Measurements from ENCODE around the gene ABCB10.
"Not testable (repeated sequence)": the region's sequence is repeated elsewhere in the genome, so short reads cannot be mapped to it uniquely, and the experiment has no call there.

ABCB10 gene

DNA sequence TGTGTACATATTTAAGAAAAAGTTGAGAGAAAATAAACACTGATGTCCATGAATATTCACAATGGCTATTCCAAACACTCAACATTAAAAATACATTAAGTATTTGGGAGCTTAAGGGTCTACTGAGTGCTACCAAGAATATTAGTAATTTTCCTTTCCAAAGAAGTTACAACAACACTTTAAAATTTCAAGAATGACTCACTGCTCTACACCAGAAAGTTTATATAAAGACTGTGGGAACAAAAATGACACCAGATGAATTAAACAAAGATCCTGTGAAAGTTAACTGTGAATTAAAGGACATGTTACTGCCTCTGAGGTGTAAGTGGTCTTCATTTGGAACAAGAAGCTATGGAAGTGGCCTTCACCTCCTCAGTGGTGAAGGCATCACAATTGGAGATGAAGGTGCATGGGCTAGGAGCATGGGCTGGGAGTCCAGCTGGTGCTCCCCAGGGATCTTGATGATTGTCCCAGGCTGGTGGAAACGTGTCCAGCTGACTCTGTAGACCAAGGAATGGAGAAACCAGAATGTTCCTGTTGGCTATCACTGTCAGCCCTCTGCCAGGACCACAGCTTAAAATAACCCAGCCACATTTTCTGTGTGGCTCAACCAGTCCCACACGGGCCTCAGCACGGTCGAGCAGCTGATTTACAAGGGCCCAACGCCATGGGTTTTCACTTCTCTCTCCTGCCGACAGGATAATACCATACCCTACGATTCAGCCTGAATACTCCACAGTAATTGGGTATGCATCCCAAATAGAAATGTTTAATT is 38.6 kb upstream of the ABCB10 start:
- TF ChIP-seq, protein P1, sequence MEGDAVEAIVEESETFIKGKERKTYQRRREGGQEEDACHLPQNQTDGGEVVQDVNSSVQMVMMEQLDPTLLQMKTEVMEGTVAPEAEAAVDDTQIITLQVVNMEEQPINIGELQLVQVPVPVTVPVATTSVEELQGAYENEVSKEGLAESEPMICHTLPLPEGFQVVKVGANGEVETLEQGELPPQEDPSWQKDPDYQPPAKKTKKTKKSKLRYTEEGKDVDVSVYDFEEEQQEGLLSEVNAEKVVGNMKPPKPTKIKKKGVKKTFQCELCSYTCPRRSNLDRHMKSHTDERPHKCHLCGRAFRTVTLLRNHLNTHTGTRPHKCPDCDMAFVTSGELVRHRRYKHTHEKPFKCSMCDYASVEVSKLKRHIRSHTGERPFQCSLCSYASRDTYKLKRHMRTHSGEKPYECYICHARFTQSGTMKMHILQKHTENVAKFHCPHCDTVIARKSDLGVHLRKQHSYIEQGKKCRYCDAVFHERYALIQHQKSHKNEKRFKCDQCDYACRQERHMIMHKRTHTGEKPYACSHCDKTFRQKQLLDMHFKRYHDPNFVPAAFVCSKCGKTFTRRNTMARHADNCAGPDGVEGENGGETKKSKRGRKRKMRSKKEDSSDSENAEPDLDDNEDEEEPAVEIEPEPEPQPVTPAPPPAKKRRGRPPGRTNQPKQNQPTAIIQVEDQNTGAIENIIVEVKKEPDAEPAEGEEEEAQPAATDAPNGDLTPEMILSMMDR (IDR thresholded peaks at IDR 0.05; ENCODE audit: borderline replicate concordance, insufficient read depth, low read depth, low read length), result no peak
- H3K4me3 ChIP-seq (ENCODE audit: low read depth, low read length), result no peak overlapping the region

DNA sequence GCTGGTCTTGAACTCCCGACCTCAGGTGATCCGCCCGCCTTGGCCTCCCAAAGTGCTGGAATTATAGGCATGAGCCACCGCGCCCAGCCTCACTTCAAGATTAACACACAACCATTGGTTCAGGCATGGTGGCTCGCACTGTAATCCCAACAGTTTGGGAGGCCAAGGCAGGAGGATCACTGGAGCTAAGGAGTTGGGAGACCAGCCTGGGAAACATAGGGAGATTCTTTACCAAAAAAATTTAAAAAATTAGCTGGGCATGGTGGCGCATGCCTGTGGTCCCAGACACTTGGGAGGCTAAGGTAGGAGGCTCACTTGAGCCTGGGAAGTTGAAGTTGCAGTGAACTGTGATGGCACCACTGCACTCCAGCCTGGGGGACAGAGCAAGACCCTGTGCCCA is 37.4 kb upstream of the ABCB10 start:
- H3K4me3 ChIP-seq (ENCODE audit: low read depth, low read length), result not testable (repeated sequence)

DNA sequence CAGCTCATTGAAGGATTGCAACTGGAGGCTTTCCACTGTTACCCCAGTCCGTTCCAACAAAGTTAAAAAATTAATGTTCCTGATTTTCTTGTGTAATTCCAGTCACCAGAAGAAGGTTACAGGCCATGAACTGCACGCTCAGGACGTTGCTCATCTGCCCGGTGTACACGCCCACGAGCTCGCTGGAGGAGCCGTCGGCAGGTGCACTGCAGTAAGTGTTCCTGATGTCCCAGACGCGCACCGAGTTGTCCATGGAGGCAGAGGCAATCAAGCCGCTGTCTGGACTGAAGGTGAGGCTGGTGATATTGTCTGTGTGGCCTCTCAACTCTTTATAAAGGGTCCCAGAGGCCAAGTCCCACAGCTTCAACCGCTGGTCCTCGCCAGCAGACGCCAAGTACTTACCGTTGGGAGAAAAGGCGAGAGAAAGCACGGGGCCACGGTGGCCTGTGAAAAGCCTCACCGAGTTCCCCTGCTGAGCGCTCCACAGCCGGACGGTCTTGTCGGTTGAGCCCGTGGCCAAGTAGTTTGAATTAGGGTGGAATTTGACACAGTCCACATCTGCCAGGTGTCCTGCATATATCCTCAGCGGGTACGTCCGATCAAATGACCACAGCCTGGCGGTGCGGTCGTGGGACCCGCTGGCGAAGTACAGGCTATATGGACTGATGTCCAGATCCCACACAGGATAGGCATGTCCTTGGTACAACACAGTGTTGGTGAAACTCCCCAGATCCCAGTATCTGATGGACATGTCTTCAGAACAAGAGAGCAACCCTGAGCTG is 35.9 kb upstream of the ABCB10 start:
- TF ChIP-seq, protein P1 (IDR thresholded peaks at IDR 0.05; ENCODE audit: borderline replicate concordance, insufficient read depth, low read depth, low read length), result no peak
- H3K4me3 ChIP-seq (ENCODE audit: low read depth, low read length), result no peak overlapping the region

DNA sequence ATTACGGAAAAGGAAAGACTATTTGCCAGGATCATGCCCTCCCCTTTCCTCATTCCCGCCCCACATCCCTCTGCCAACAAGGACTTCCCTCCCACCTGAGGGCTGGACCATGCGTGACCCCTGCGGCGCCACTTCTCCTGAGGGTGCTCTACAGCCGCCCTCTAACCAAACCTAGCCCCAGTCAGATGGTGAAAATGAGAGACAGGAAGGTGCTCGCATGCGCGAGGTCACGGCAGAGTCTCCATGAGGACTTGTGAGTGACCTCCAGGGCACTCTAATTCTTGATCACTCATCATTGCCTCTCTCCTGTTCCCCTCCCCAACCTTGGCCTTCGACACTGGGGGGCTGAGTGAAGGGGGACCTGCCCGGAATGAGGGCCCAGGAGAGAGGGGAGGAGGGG is 35.3 kb upstream of the ABCB10 start:
- TF ChIP-seq, protein P1 (IDR thresholded peaks at IDR 0.05; ENCODE audit: borderline replicate concordance, insufficient read depth, low read depth, low read length), result no peak
- H3K4me3 ChIP-seq (ENCODE audit: low read depth, low read length), result no peak overlapping the region

DNA sequence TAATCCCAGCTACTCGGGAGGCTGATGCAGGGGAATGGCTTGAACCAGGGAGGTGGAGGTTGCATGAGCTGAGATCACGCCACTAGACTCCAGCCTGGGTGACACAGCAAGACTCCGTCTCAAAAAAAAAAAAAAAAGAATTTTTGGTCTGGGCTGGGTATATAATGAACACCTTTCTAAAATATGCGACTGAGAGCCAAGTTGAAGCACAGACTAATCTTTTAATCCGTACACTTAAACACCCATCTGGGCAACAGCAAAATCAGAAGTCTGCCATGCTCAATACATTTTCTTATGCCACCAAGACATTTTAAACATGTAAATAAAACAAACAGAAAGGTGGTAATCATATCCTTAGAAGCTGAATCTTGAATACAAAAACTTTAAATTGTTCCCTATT is 31.6 kb upstream of the ABCB10 start:
- TF ChIP-seq, protein P1 (IDR thresholded peaks at IDR 0.05; ENCODE audit: borderline replicate concordance, insufficient read depth, low read depth, low read length), result no peak
- no peak overlapping the region for H3K4me3 ChIP-seq (ENCODE audit: low read depth, low read length)

DNA sequence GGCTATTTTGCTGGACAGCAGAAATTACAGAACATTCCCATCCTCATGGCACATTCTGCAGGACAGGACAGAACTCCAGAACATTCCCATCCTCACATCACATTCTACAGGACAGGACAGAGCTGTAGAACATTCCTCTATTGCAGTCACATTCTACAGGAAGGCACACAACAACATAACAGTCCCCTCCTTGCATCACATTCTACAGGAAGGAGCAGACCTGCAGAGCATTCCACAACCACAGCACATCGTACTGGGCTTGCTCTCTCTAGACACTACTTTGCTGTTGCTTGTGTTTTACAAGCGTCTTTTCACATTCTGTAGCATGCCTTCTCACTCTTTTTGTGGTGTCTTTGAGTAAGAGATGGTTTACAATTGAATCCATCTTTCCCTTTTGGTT is 26.8 kb upstream of the ABCB10 start:
- TF ChIP-seq, protein P1 (IDR thresholded peaks at IDR 0.05; ENCODE audit: borderline replicate concordance, insufficient read depth, low read depth, low read length), result no peak
- no peak overlapping the region for H3K4me3 ChIP-seq (ENCODE audit: low read depth, low read length)

DNA sequence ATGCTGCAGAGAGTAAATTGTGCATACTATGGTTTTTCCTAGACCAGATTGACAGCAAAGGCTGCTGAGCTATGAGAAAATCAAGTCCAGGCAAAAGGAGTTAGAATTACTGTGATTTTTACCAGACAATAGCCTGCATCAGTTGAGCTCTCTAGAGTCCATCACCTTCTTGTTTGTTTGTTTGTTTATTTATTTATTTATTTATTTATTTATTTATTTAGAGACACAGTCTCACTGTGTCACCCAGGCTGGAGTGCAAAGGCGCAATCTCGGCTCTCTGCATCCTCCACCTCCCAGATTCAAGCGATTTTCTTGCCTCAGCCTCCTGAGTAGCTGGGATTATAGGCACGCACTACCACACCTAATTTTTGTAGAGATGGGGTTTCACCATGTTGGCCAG is 24.2 kb upstream of the ABCB10 start:
- H3K4me3 ChIP-seq (ENCODE audit: low read depth, low read length), result no peak overlapping the region
- TF ChIP-seq, protein P1 (IDR thresholded peaks at IDR 0.05; ENCODE audit: borderline replicate concordance, insufficient read depth, low read depth, low read length), result no peak
